ENCODE results near the gene LOC101059915.

LOC101059915 gene

GRCh38 chrX:71622576-71623450 lies 44.5 kb upstream of the LOC101059915 start:
- Histone ChIP-seq H3K79me1 (replicated peaks; ENCODE audit: low read length, poor library complexity, severe bottlenecking) (peaks cover 1% of the 10 kb centered on the region), H3K27me3 (ENCODE audit: control insufficient read depth in 1 of 2, insufficient read depth in 1 of 2, low read length in 2 of 2) (peaks cover 0 to under 1% of the 10 kb centered on the region in 2 experiments), H3K4me2 (ENCODE audit: low read length, poor library complexity, severe bottlenecking) (no peak overlapping the region), H3K14ac (ENCODE audit: low read length in 2 of 2) (peak overlapping the region in 1 of 2 experiments; percentile 48), H4K91ac (ENCODE audit: low read length) (no peak overlapping the region), H3K4ac (ENCODE audit: low read depth in 1 of 2, low read length in 2 of 2) (peak overlapping the region in 1 of 2 experiments; percentile 49), H2BK5ac (ENCODE audit: low read depth, low read length, poor library complexity, severe bottlenecking) (no peak overlapping the region), H2BK12ac (ENCODE audit: low read length in 2 of 2) (no peak overlapping the region), H3K36me3 (ENCODE audit: control insufficient read depth in 1 of 2, insufficient read depth in 2 of 2, low read depth in 1 of 2, low read length in 2 of 2) (peaks cover 0 to 20% of the 10 kb centered on the region in 2 experiments), H2BK120ac (ENCODE audit: low read depth, low read length) (no peak overlapping the region), H3K4me3 (ENCODE audit: insufficient read depth in 1 of 2, low read depth in 1 of 2, low read length in 2 of 2) (no peak overlapping the region), H2AK5ac (ENCODE audit: low read length, severe bottlenecking) (no peak overlapping the region), H3K9me3 (ENCODE audit: control insufficient read depth, low read length) (no peaks in the 10 kb centered on the region), H3K23ac (ENCODE audit: low read length in 2 of 2) (no peak overlapping the region), H3K18ac (ENCODE audit: low read depth in 1 of 2, low read length in 2 of 2) (peak overlapping the region; percentile 28 to 52), H3K4me1 (ENCODE audit: control insufficient read depth, insufficient read depth, low read depth, low read length) (peaks cover 10% of the 10 kb centered on the region), H2BK15ac (ENCODE audit: low read depth, poor library complexity, severe bottlenecking) (no peak overlapping the region), H4K8ac (ENCODE audit: low read length) (peak overlapping the region; percentile 75), H2AFZ (ENCODE audit: low read depth, low read length) (peak overlapping the region; percentile 51), H3K9ac (ENCODE audit: low read length) (peak overlapping the region; percentile 80), H3K27ac (ENCODE audit: low read length, poor library complexity, severe bottlenecking) (peak overlapping the region; percentile 38)
- DNase-seq: peak; percentile 64
- 38% methylated on average over 11 of the region's 13 CpGs for WGBS

GRCh38 chrX:71623714-71624113 lies 43.6 kb upstream of the LOC101059915 start:
- H3K4me1 ChIP-seq (ENCODE audit: control insufficient read depth, insufficient read depth, low read depth, low read length): peaks cover 8% of the 10 kb centered on the region
- 100% methylated on average over 3 of the region's 3 CpGs for WGBS
- peaks cover 0 to 5% of the 10 kb centered on the region in 2 experiments for H3K27me3 ChIP-seq (ENCODE audit: control insufficient read depth in 1 of 2, insufficient read depth in 1 of 2, low read length in 2 of 2)
- H3K4me3 ChIP-seq (ENCODE audit: insufficient read depth in 1 of 2, low read depth in 1 of 2, low read length in 2 of 2): no peak overlapping the region
- no peak overlapping the region for H2AFZ ChIP-seq (ENCODE audit: low read depth, low read length)
- no peak overlapping the region for H2AK5ac ChIP-seq (ENCODE audit: low read length, severe bottlenecking)
- no peak overlapping the region for H2BK120ac ChIP-seq (ENCODE audit: low read depth, low read length)
- peaks cover 0 to 13% of the 10 kb centered on the region in 2 experiments for H3K36me3 ChIP-seq (ENCODE audit: control insufficient read depth in 1 of 2, insufficient read depth in 2 of 2, low read depth in 1 of 2, low read length in 2 of 2)
- no peak for DNase-seq
- peaks cover 1% of the 10 kb centered on the region for H3K79me1 ChIP-seq (replicated peaks; ENCODE audit: low read length, poor library complexity, severe bottlenecking)
- H3K27ac ChIP-seq (ENCODE audit: low read length, poor library complexity, severe bottlenecking): no peak overlapping the region
- no peak overlapping the region for H3K4ac ChIP-seq (ENCODE audit: low read depth in 1 of 2, low read length in 2 of 2)
- no peak overlapping the region for H4K8ac ChIP-seq (ENCODE audit: low read length)
- H3K14ac ChIP-seq (ENCODE audit: low read length in 2 of 2): no peak overlapping the region
- no peak overlapping the region for H2BK15ac ChIP-seq (ENCODE audit: low read depth, poor library complexity, severe bottlenecking)
- no peak overlapping the region for H2BK12ac ChIP-seq (ENCODE audit: low read length in 2 of 2)
- no peak overlapping the region for H2BK5ac ChIP-seq (ENCODE audit: low read depth, low read length, poor library complexity, severe bottlenecking)
- H4K91ac ChIP-seq (ENCODE audit: low read length): no peak overlapping the region
- H3K9ac ChIP-seq (ENCODE audit: low read length): no peak overlapping the region
- no peak overlapping the region for H3K23ac ChIP-seq (ENCODE audit: low read length in 2 of 2)
- H3K18ac ChIP-seq (ENCODE audit: low read depth in 1 of 2, low read length in 2 of 2): no peak overlapping the region
- H3K4me2 ChIP-seq (ENCODE audit: low read length, poor library complexity, severe bottlenecking): no peak overlapping the region
- H3K9me3 ChIP-seq (ENCODE audit: control insufficient read depth, low read length): no peaks in the 10 kb centered on the region

- Histone ChIP-seq H3K4me2 (ENCODE audit: low read length, poor library complexity, severe bottlenecking) (no peak overlapping the region), H3K27me3 (ENCODE audit: control insufficient read depth in 1 of 2, insufficient read depth in 1 of 2, low read length in 2 of 2) (peaks cover 0 to 5% of the 10 kb centered on the region in 2 experiments), H2AK5ac (ENCODE audit: low read length, severe bottlenecking) (no peak overlapping the region), H3K23ac (ENCODE audit: low read length in 2 of 2) (no peak overlapping the region), H3K36me3 (ENCODE audit: control insufficient read depth in 1 of 2, insufficient read depth in 2 of 2, low read depth in 1 of 2, low read length in 2 of 2) (peaks cover 0 to 7% of the 10 kb centered on the region in 2 experiments), H2BK5ac (ENCODE audit: low read depth, low read length, poor library complexity, severe bottlenecking) (no peak overlapping the region), H3K4me1 (ENCODE audit: control insufficient read depth, insufficient read depth, low read depth, low read length) (peaks cover 11% of the 10 kb centered on the region), H3K14ac (ENCODE audit: low read length in 2 of 2) (no peak overlapping the region), H2AFZ (ENCODE audit: low read depth, low read length) (no peak overlapping the region), H3K9ac (ENCODE audit: low read length) (no peak overlapping the region), H3K18ac (ENCODE audit: low read depth in 1 of 2, low read length in 2 of 2) (no peak overlapping the region), H3K79me1 (replicated peaks; ENCODE audit: low read length, poor library complexity, severe bottlenecking) (peaks cover 1% of the 10 kb centered on the region), H2BK15ac (ENCODE audit: low read depth, poor library complexity, severe bottlenecking) (no peak overlapping the region), H4K91ac (ENCODE audit: low read length) (no peak overlapping the region), H3K4ac (ENCODE audit: low read depth in 1 of 2, low read length in 2 of 2) (no peak overlapping the region), H3K4me3 (ENCODE audit: insufficient read depth in 1 of 2, low read depth in 1 of 2, low read length in 2 of 2) (no peak overlapping the region), H4K8ac (ENCODE audit: low read length) (no peak overlapping the region), H2BK120ac (ENCODE audit: low read depth, low read length) (no peak overlapping the region), H2BK12ac (ENCODE audit: low read length in 2 of 2) (no peak overlapping the region), H3K27ac (ENCODE audit: low read length, poor library complexity, severe bottlenecking) (no peak overlapping the region), H3K9me3 (ENCODE audit: control insufficient read depth, low read length) (no peaks in the 10 kb centered on the region)
- DNase-seq: no peak
- WGBS: 95% methylated on average over 4 of the region's 5 CpGs
Observed at GRCh38 chrX:71625471-71625870, 41.9 kb upstream of the LOC101059915 start.

GRCh38 chrX:71626576-71626975 lies 40.8 kb upstream of the LOC101059915 start:
- H4K91ac ChIP-seq (ENCODE audit: low read length): no peak overlapping the region
- H3K4me1 ChIP-seq (ENCODE audit: control insufficient read depth, insufficient read depth, low read depth, low read length): peaks cover 11% of the 10 kb centered on the region
- no peak overlapping the region for H3K23ac ChIP-seq (ENCODE audit: low read length in 2 of 2)
- peaks cover 1% of the 10 kb centered on the region for H3K79me1 ChIP-seq (replicated peaks; ENCODE audit: low read length, poor library complexity, severe bottlenecking)
- DNase-seq: no peak
- no peak overlapping the region for H2BK12ac ChIP-seq (ENCODE audit: low read length in 2 of 2)
- H3K4ac ChIP-seq (ENCODE audit: low read depth in 1 of 2, low read length in 2 of 2): no peak overlapping the region
- 87% methylated on average over 6 of the region's 6 CpGs for WGBS
- H3K27me3 ChIP-seq (ENCODE audit: control insufficient read depth in 1 of 2, insufficient read depth in 1 of 2, low read length in 2 of 2): peaks cover 0 to 5% of the 10 kb centered on the region in 2 experiments
- no peak overlapping the region for H2AK5ac ChIP-seq (ENCODE audit: low read length, severe bottlenecking)
- H3K18ac ChIP-seq (ENCODE audit: low read depth in 1 of 2, low read length in 2 of 2): no peak overlapping the region
- no peak overlapping the region for H3K9ac ChIP-seq (ENCODE audit: low read length)
- no peak overlapping the region for H3K4me2 ChIP-seq (ENCODE audit: low read length, poor library complexity, severe bottlenecking)
- H2BK15ac ChIP-seq (ENCODE audit: low read depth, poor library complexity, severe bottlenecking): no peak overlapping the region
- H3K9me3 ChIP-seq (ENCODE audit: control insufficient read depth, low read length): no peaks in the 10 kb centered on the region
- H2BK120ac ChIP-seq (ENCODE audit: low read depth, low read length): no peak overlapping the region
- H3K14ac ChIP-seq (ENCODE audit: low read length in 2 of 2): no peak overlapping the region
- H2AFZ ChIP-seq (ENCODE audit: low read depth, low read length): no peak overlapping the region
- no peak overlapping the region for H4K8ac ChIP-seq (ENCODE audit: low read length)
- peaks cover 0 to 7% of the 10 kb centered on the region in 2 experiments for H3K36me3 ChIP-seq (ENCODE audit: control insufficient read depth in 1 of 2, insufficient read depth in 2 of 2, low read depth in 1 of 2, low read length in 2 of 2)
- H3K4me3 ChIP-seq (ENCODE audit: insufficient read depth in 1 of 2, low read depth in 1 of 2, low read length in 2 of 2): no peak overlapping the region
- H2BK5ac ChIP-seq (ENCODE audit: low read depth, low read length, poor library complexity, severe bottlenecking): no peak overlapping the region
- no peak overlapping the region for H3K27ac ChIP-seq (ENCODE audit: low read length, poor library complexity, severe bottlenecking)
